HL-60 (cell line): Measurements from ENCODE around the gene HOXB7.

ENCODE experiments used
- DNase-seq, 2 experiments: peaks; one replicate each; pipeline ENCODE4 v3.0.0-alpha.2; 2010 to 2020; ENCODE audit warnings: low read depth in 1 of 2, low spot score in 1 of 2
- H3K27ac ChIP-seq: fragments of 250-450 bp; sonication (Bioruptor Pico); replicated peaks from 2 replicates; pipeline ENCODE4 v1.5.1; 2020; ENCODE audit warnings: mild to moderate bottlenecking, moderate library complexity
- H3K27me3 ChIP-seq: fragments of 250-450 bp; sonication (Bioruptor Pico); 2 replicates; pipeline ENCODE4 v1.5.1; 2021; ENCODE audit warnings: mild to moderate bottlenecking, moderate library complexity; ENCODE audit not compliant: insufficient read depth, poor library complexity, severe bottlenecking
- H3K4me3 ChIP-seq: replicated peaks from 2 replicates; pipeline ENCODE4 v1.5.1; 2011; ENCODE audit warnings: mild to moderate bottlenecking, control low read depth, low read length; ENCODE audit not compliant: insufficient read depth
- GABPA ChIP-seq: IDR thresholded peaks from 2 replicates; pipeline ENCODE4 v1.6.1; 2012; ENCODE audit warnings: low read depth
- POLR2AphosphoS5 ChIP-seq: IDR thresholded peaks from 2 replicates; pipeline ENCODE4 v1.6.1; 2012; ENCODE audit warnings: low read depth
- SPI1 ChIP-seq: IDR thresholded peaks from 2 replicates; pipeline ENCODE4 v1.6.1; 2012; ENCODE audit warnings: low read depth, mild to moderate bottlenecking, borderline replicate concordance
- TF ChIP-seq, protein P1 (sequence below): IDR thresholded peaks from 2 replicates; pipeline ENCODE4 v1.6.1; 2012; ENCODE audit warnings: low read depth; ENCODE audit not compliant: insufficient replicate concordance
- TF ChIP-seq, protein P2 (sequence below): IDR thresholded peaks from one replicate; pipeline ENCODE4 v1.5.1; 2011; ENCODE audit warnings: low read length, control low read depth, inconsistent platforms; ENCODE audit not compliant: insufficient read depth

Gene HOXB7

DNA sequence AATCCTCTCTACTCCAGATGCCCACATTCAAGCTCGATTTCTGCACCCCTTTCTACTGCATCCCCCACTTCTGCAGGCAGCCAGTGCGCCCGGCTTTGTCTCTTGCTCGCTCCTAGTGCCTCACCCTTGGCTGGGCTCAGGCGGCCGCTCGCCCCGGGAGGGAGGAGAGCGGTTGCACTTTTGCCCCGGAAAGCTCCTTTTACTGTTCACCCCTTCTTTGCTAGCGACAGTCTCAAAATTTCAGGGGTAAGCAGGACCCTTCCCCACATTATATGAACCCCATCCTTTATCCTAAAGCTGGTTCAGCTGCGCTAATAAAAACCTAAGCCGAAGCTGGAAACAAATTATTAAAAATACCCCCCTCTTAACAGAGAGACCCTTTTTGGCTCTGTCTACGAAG, 18.2 kb downstream of the HOXB7 start:
- TF ChIP-seq SPI1 (no peak), GABPA (no peak), POLR2AphosphoS5 (no peak)
- TF ChIP-seq, protein P1, sequence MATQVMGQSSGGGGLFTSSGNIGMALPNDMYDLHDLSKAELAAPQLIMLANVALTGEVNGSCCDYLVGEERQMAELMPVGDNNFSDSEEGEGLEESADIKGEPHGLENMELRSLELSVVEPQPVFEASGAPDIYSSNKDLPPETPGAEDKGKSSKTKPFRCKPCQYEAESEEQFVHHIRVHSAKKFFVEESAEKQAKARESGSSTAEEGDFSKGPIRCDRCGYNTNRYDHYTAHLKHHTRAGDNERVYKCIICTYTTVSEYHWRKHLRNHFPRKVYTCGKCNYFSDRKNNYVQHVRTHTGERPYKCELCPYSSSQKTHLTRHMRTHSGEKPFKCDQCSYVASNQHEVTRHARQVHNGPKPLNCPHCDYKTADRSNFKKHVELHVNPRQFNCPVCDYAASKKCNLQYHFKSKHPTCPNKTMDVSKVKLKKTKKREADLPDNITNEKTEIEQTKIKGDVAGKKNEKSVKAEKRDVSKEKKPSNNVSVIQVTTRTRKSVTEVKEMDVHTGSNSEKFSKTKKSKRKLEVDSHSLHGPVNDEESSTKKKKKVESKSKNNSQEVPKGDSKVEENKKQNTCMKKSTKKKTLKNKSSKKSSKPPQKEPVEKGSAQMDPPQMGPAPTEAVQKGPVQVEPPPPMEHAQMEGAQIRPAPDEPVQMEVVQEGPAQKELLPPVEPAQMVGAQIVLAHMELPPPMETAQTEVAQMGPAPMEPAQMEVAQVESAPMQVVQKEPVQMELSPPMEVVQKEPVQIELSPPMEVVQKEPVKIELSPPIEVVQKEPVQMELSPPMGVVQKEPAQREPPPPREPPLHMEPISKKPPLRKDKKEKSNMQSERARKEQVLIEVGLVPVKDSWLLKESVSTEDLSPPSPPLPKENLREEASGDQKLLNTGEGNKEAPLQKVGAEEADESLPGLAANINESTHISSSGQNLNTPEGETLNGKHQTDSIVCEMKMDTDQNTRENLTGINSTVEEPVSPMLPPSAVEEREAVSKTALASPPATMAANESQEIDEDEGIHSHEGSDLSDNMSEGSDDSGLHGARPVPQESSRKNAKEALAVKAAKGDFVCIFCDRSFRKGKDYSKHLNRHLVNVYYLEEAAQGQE: no peak
- TF ChIP-seq, protein P2, sequence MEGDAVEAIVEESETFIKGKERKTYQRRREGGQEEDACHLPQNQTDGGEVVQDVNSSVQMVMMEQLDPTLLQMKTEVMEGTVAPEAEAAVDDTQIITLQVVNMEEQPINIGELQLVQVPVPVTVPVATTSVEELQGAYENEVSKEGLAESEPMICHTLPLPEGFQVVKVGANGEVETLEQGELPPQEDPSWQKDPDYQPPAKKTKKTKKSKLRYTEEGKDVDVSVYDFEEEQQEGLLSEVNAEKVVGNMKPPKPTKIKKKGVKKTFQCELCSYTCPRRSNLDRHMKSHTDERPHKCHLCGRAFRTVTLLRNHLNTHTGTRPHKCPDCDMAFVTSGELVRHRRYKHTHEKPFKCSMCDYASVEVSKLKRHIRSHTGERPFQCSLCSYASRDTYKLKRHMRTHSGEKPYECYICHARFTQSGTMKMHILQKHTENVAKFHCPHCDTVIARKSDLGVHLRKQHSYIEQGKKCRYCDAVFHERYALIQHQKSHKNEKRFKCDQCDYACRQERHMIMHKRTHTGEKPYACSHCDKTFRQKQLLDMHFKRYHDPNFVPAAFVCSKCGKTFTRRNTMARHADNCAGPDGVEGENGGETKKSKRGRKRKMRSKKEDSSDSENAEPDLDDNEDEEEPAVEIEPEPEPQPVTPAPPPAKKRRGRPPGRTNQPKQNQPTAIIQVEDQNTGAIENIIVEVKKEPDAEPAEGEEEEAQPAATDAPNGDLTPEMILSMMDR: no peak
- peaks cover 75% of the 10 kb centered on the region for H3K27me3 ChIP-seq
- no peak for DNase-seq
- H3K4me3 ChIP-seq: no peak overlapping the region
- H3K27ac ChIP-seq: no peak overlapping the region

DNA sequence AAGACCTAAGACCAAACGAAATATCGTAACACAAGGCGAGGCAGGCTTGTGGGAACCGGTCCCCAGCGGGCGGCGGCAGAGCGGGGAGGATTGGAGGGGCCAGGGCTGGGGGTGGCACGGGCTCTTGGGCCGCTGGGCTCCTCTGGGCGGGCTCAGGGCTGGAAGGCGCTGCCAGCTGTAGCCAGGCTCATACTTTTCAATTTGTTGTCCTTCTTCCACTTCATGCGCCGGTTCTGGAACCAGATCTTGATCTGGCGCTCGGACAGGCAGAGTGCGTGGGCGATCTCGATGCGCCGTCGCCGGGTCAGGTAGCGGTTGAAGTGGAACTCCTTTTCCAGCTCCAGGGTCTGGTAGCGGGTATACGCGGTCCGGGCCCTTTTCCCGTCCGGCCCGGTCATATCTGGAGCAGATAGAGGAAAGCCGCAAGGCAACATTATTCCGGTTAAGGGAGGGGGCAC, 18.7 kb downstream of the HOXB7 start:
- no peak for DNase-seq
- TF ChIP-seq, protein P1: no peak
- no peak for TF ChIP-seq GABPA
- TF ChIP-seq, protein P2: no peak
- TF ChIP-seq SPI1: no peak
- TF ChIP-seq POLR2AphosphoS5: no peak
- Histone ChIP-seq H3K27ac (no peak overlapping the region), H3K27me3 (peaks cover 75% of the 10 kb centered on the region), H3K4me3 (no peak overlapping the region)

DNA sequence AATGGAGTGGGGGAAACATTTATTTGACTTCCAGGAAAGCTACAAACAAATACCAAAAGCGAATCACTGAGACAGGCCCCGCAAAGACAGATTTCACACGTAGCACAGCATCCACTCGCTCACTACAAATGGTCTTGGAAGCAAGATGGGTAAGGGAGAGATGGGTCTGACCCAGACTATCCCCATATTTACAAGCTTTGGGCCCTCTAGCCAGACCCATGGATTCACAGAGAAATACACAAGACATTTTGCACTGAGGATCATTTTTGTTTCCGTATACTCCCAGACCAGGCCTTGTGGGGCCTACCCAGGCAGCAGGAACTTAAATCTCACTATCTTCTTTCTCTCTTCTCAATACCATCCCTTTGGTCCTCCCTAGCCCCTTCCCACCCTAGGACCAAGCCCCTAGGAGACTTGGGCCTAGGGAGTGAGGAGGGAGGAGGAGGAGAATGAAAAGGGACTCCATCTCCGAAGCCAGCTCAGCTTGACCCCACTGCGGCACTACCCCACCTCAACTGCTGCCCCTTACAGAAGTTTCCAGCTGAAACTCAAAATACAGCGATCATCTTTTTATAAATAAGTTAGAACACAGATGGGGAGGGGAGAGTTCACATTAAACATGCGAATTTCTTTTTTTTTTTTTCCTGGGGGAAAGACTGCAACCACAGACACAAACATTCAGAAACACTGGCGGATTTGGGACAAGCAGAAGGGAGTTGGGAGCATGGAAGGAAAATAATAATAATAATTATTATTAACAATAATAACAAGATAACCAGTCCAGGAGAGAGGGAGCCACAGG, 19.4 kb downstream of the HOXB7 start:
- no peak for DNase-seq
- no peak overlapping the region for H3K4me3 ChIP-seq
- H3K27me3 ChIP-seq: peaks cover 75% of the 10 kb centered on the region
- H3K27ac ChIP-seq: no peak overlapping the region
- TF ChIP-seq, protein P1: no peak
- TF ChIP-seq POLR2AphosphoS5 (no peak), GABPA (no peak), SPI1 (no peak)
- TF ChIP-seq, protein P2: no peak
